Fibroblast of lung (primary cell): Measurements from ENCODE around the gene CEP192. TPM values are rescaled to one million over a fixed set of nuclear protein-coding genes. Genes with fewer than 3 reads are reported as not detected.

Experiments
- DNase-seq, 2 donors: peaks; one replicate each; pipeline versions ENCODE4 v3.0.0 to v3.0.0-alpha.2; 2010; ENCODE audit warnings: low read depth in 2 of 2
- H2AFZ ChIP-seq: 2 replicates; pipeline ENCODE4 v1.5.1; 2012; ENCODE audit warnings: low read length, control low read depth, inconsistent platforms
- H3K27ac ChIP-seq: 2 replicates; pipeline ENCODE4 v1.5.1; 2011; ENCODE audit warnings: low read length, control low read depth; ENCODE audit not compliant: insufficient read depth
- H3K27me3 ChIP-seq: 2 replicates; pipeline ENCODE4 v1.5.1; 2011; ENCODE audit warnings: mild to moderate bottlenecking, low read length; ENCODE audit not compliant: control insufficient read depth, insufficient read depth
- H3K36me3 ChIP-seq: 2 replicates; pipeline ENCODE4 v1.5.1; 2011; ENCODE audit warnings: low read length; ENCODE audit not compliant: control insufficient read depth, insufficient read depth
- H3K4me1 ChIP-seq: 2 replicates; pipeline ENCODE4 v1.5.1; 2011; ENCODE audit warnings: low read length; ENCODE audit not compliant: control insufficient read depth, insufficient read depth; ENCODE audit errors: extremely low read depth
- H3K4me2 ChIP-seq: 2 replicates; pipeline ENCODE4 v1.5.1; 2011; ENCODE audit warnings: low read length, control low read depth; ENCODE audit not compliant: insufficient read depth; ENCODE audit errors: extremely low read depth
- H3K4me3 ChIP-seq, 4 experiments: fragments of 200-600 bp in 1 of 4; sonication (generic) in 1 of 4; replicated peaks in 1 of 4; 2 replicates each; pipeline ENCODE4 v1.5.1; 2011 to 2016; ENCODE audit warnings: low read length in 4 of 4, low read depth in 3 of 4, mild to moderate bottlenecking in 3 of 4, control low read depth in 2 of 4, inconsistent platforms in 1 of 4, mixed read lengths in 1 of 4; ENCODE audit not compliant: insufficient read depth in 1 of 4; ENCODE audit errors: control extremely low read depth in 1 of 4
- H3K79me2 ChIP-seq: 2 replicates; pipeline ENCODE4 v1.5.1; 2012; ENCODE audit warnings: mild to moderate bottlenecking, low read length, inconsistent platforms; ENCODE audit not compliant: control insufficient read depth, insufficient read depth
- H3K9ac ChIP-seq: 2 replicates; pipeline ENCODE4 v1.5.1; 2011; ENCODE audit warnings: mild to moderate bottlenecking, low read length, control low read depth; ENCODE audit not compliant: insufficient read depth
- H3K9me3 ChIP-seq: 2 replicates; pipeline ENCODE4 v1.5.1; 2012; ENCODE audit warnings: low read depth, low read length; ENCODE audit not compliant: control insufficient read depth, insufficient read depth
- H4K20me1 ChIP-seq: 2 replicates; pipeline ENCODE4 v1.5.1; 2011; ENCODE audit warnings: low read length; ENCODE audit not compliant: control insufficient read depth, insufficient read depth; ENCODE audit errors: extremely low read depth
- EZH2 ChIP-seq: IDR thresholded peaks from 2 replicates; pipeline ENCODE4 v1.5.1; 2012; ENCODE audit warnings: low read length, control low read depth, mild to moderate bottlenecking; ENCODE audit errors: missing control alignments
- polyA plus RNA-seq, 2 donors: library from polyadenylated mRNA; depleted of rRNA in 1 of 2; stranded (reverse) in 1 of 2; unstranded in 1 of 2; fragments of >200 nt; gene quantifications; 2 replicates each; pipeline ENCODE4 v1.2.1, GENCODE V29; 2011 to 2012; ENCODE audit warnings: missing spikeins in 1 of 2
- total RNA-seq: library from RNA; depleted of rRNA; stranded (reverse); fragments of >200 nt; gene quantifications from 2 replicates; pipeline ENCODE4 v1.2.1, GENCODE V29; 2014
- TF ChIP-seq, protein P1 (sequence below), 2 donors: IDR thresholded peaks in 1 of 2; conservative IDR thresholded peaks in 1 of 2; 1 replicate in 1 of 2; 2 replicates in 1 of 2; pipeline ENCODE4 v1.5.1; 2011 to 2012; ENCODE audit warnings: low read length in 2 of 2, control low read depth in 1 of 2, inconsistent platforms in 1 of 2, low read depth in 1 of 2, mild to moderate bottlenecking in 1 of 2

CEP192 gene
- total and polyA plus RNA-seq, 2 donors (not counting 1 experiment from before 2014, with no cell fraction given), result 12.5 to 32.7 TPM

GRCh38 chr18:13003466-13003896, 12.3 kb downstream of the CEP192 start:
- no peaks in the 10 kb centered on the region for H3K36me3 ChIP-seq
- no peaks in the 10 kb centered on the region for H4K20me1 ChIP-seq
- H3K9me3 ChIP-seq, result no peaks in the 10 kb centered on the region
- no peak overlapping the region for H3K9ac ChIP-seq
- H2AFZ ChIP-seq, result no peak overlapping the region
- DNase-seq, result peak; percentile 67 to 73
- H3K27ac ChIP-seq, result no peak overlapping the region
- no peak for TF ChIP-seq EZH2
- TF ChIP-seq, protein P1, sequence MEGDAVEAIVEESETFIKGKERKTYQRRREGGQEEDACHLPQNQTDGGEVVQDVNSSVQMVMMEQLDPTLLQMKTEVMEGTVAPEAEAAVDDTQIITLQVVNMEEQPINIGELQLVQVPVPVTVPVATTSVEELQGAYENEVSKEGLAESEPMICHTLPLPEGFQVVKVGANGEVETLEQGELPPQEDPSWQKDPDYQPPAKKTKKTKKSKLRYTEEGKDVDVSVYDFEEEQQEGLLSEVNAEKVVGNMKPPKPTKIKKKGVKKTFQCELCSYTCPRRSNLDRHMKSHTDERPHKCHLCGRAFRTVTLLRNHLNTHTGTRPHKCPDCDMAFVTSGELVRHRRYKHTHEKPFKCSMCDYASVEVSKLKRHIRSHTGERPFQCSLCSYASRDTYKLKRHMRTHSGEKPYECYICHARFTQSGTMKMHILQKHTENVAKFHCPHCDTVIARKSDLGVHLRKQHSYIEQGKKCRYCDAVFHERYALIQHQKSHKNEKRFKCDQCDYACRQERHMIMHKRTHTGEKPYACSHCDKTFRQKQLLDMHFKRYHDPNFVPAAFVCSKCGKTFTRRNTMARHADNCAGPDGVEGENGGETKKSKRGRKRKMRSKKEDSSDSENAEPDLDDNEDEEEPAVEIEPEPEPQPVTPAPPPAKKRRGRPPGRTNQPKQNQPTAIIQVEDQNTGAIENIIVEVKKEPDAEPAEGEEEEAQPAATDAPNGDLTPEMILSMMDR (conservative IDR thresholded peaks at IDR 0.05 in 1 of 2, IDR thresholded peaks at IDR 0.05 in 1 of 2; ENCODE audit: low read depth in 1 of 2, low read length in 2 of 2), result peak; percentile 53 to 63
- no peak overlapping the region for H3K4me2 ChIP-seq
- H3K27me3 ChIP-seq, result no peaks in the 10 kb centered on the region
- no peak overlapping the region for H3K4me3 ChIP-seq
- no peaks in the 10 kb centered on the region for H3K4me1 ChIP-seq
- H3K79me2 ChIP-seq, result peaks cover 18% of the 10 kb centered on the region

GRCh38 chr18:13004396-13004795, 13.2 kb downstream of the CEP192 start:
- H3K9ac ChIP-seq, result no peak overlapping the region
- H3K27me3 ChIP-seq, result no peaks in the 10 kb centered on the region
- no peak overlapping the region for H3K27ac ChIP-seq
- no peaks in the 10 kb centered on the region for H4K20me1 ChIP-seq
- H3K9me3 ChIP-seq, result no peaks in the 10 kb centered on the region
- no peaks in the 10 kb centered on the region for H3K36me3 ChIP-seq
- DNase-seq, result no peak
- no peaks in the 10 kb centered on the region for H3K4me1 ChIP-seq
- H3K4me2 ChIP-seq, result no peak overlapping the region
- no peak overlapping the region for H2AFZ ChIP-seq
- no peak overlapping the region for H3K4me3 ChIP-seq
- TF ChIP-seq EZH2, result no peak
- TF ChIP-seq, protein P1 (conservative IDR thresholded peaks at IDR 0.05 in 1 of 2, IDR thresholded peaks at IDR 0.05 in 1 of 2; ENCODE audit: low read depth in 1 of 2, low read length in 2 of 2), result no peak
- H3K79me2 ChIP-seq, result peaks cover 12% of the 10 kb centered on the region

DNA sequence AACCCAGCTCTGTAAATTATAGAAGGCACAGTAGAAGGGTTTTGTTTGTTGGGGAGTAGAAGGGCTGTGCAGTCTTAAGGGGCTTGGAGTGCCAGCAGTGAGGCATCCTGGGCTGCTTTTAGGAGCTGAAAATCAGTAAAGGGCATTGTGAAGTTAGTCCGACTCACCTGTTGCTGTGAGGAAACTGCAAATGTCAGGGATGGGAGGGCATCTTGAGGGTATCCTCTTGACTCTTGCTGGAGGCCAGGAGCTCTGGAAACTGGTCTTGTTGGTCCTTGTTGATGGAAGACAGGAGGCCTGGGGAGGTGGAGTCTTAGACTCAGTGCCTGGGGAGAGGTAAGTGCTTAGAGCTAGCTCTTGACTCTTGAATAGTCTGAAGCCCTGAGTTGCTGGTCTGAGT, 14.1 kb downstream of the CEP192 start:
- Histone ChIP-seq H3K4me1 (no peaks in the 10 kb centered on the region), H3K79me2 (peaks cover 5% of the 10 kb centered on the region), H4K20me1 (no peaks in the 10 kb centered on the region), H3K27ac (no peak overlapping the region), H3K36me3 (no peaks in the 10 kb centered on the region), H3K4me3 (no peak overlapping the region), H2AFZ (no peak overlapping the region), H3K4me2 (no peak overlapping the region), H3K9ac (no peak overlapping the region), H3K27me3 (no peaks in the 10 kb centered on the region), H3K9me3 (no peaks in the 10 kb centered on the region)
- DNase-seq, result no peak
- TF ChIP-seq, protein P1 (conservative IDR thresholded peaks at IDR 0.05 in 1 of 2, IDR thresholded peaks at IDR 0.05 in 1 of 2; ENCODE audit: low read depth in 1 of 2, low read length in 2 of 2), result no peak
- TF ChIP-seq EZH2, result no peak
